HL-60/S4 (cell line): ENCODE data around the gene GALE.
"Not testable (repeated sequence)": the region's sequence is repeated elsewhere in the genome, so short reads cannot be mapped to it uniquely, and the experiment has no call there.

ENCODE experiments used
- in situ Hi-C: fragments of 300-500 bp; cut with MboI; formaldehyde crosslinking; loops from 2 replicates; pipeline ENCODE4 v1.14.3; 2022; ENCODE audit warnings: low sequenced_read_pairs

GALE gene

GRCh38 chr1:23793861-23794731 lies 6.5 kb downstream of the GALE start:
- in situ Hi-C loops: no loop called here

- in situ Hi-C loops: no loop called here
Measured at GRCh38 chr1:23793018-23793781, 7.4 kb downstream of the GALE start.

GRCh38 chr1:23792151-23792945 lies 8.2 kb downstream of the GALE start:
- in situ Hi-C loops: no loop called here

GRCh38 chr1:23791516-23792047 lies 9.0 kb downstream of the GALE start:
- in situ Hi-C loops: no loop called here

- in situ Hi-C loops: no loop called here
Measured at GRCh38 chr1:23790696-23791515, 9.6 kb downstream of the GALE start, which contains the start of gene LYPLA2. Gene LYPLA2 (plus strand): TSS chr1:23791145. CDS start chr1:23792683, 1,538 bp downstream.

GRCh38 chr1:23788695-23789094 lies 11.9 kb downstream of the GALE start:
- in situ Hi-C loops: no loop called here

- in situ Hi-C loops: no loop called here
Measured at GRCh38 chr1:23787701-23788100, 12.9 kb downstream of the GALE start.

- in situ Hi-C loops: no loop called here
Measured at GRCh38 chr1:23784846-23785245, 15.7 kb downstream of the GALE start.

GRCh38 chr1:23783141-23783540 lies 17.4 kb downstream of the GALE start:
- in situ Hi-C loops: not testable (repeated sequence)

GRCh38 chr1:23779826-23780371 lies 20.7 kb downstream of the GALE start:
- in situ Hi-C loops: loop anchor here (10.0 kb wide), 1 partner anchor 135 kb away; the partner anchor contains the start of gene CNR2

GRCh38 chr1:23777979-23778814 lies 22.4 kb downstream of the GALE start, which contains the start of gene PITHD1:
Gene PITHD1 (plus strand): TSS chr1:23778418. CDS start chr1:23778516, 98 bp downstream.
- in situ Hi-C loops: loop anchor here (10.0 kb wide), 1 partner anchor 137 kb away; the partner anchor contains the start of gene CNR2

GRCh38 chr1:23776217-23776616 lies 24.3 kb downstream of the GALE start:
- in situ Hi-C loops: loop anchor here (10.0 kb wide), 1 partner anchor 139 kb away; the partner anchor contains the start of gene CNR2

- in situ Hi-C loops: loop anchor here (10.0 kb wide), 1 partner anchor 140 kb away; the partner anchor contains the start of gene CNR2
Measured at GRCh38 chr1:23774174-23774880, 26.2 kb downstream of the GALE start.

- in situ Hi-C loops: loop anchor here (10.0 kb wide), 1 partner anchor 142 kb away; the partner anchor contains the start of gene CNR2
Measured at GRCh38 chr1:23772854-23773242, 27.7 kb downstream of the GALE start.

- in situ Hi-C loops: loop anchor here (10.0 kb wide), 1 partner anchor 143 kb away; the partner anchor contains the start of gene CNR2
Measured at GRCh38 chr1:23772049-23772853, 28.3 kb downstream of the GALE start.

- in situ Hi-C loops: no loop called here
Measured at GRCh38 chr1:23768733-23769132, 31.8 kb downstream of the GALE start.
